Choroid plexus epithelial cell (primary cell): ENCODE results near the gene KIF13A.
"Not testable (repeated sequence)": the region's sequence is repeated elsewhere in the genome, so short reads cannot be mapped to it uniquely, and the experiment has no call there.

Source experiments
- DNase-seq: peaks from one replicate; pipeline ENCODE4 v3.0.0-alpha.2; 2010; ENCODE audit warnings: low read depth
- H3K4me3 ChIP-seq: 2 replicates; pipeline ENCODE4 v1.5.1; 2011; ENCODE audit warnings: low read depth, mild to moderate bottlenecking, control low read depth, low read length, moderate library complexity
- TF ChIP-seq, protein P1 (sequence below): conservative IDR thresholded peaks from 2 replicates; pipeline ENCODE4 v1.5.1; 2011; ENCODE audit warnings: low read depth, mild to moderate bottlenecking, control low read depth, inconsistent platforms, low read length, moderate library complexity

The KIF13A gene

DNA sequence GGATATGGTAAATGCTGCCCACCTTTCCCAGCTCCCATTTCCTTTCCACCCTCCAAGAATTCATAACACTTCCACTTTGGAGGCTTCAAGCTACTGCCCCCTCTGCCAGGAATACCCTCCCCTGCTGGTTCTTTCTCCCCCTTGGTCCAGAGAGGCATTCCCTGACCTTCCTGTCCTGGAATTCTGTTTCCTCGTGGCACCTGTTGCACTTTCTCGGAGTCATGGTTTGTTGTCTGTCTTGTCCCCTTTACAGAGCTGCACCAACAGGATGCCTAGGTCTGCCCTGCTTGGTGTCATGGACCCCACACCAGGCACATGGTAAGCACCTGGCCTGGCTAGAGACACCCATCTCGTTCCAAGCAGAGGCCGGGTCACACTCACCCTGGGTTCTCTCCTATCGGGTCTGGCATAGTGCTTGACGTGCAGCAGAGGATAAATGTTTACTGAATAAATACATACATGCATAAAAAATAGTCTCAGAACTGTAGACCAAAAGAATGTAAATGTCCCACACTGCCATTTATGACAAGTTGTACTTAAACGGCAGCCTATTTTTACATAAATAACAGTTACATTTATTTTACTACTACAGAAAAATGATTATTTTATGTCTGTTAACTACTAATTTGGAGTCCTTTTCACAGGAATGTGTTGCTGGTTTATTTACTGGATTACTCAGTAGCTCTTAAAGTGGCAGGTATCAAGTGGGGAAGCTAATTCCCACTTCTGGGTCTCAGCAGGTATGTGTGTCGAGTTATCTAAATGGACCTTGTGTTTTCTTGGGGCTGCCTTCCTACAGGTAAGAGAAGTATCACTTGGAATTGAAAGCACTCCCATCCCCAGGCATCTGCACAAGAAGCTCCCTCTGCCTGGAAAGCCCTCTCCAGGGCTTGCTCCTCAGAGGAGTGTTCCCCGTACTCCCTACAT lies 69.3 kb downstream of the KIF13A start:
- TF ChIP-seq, protein P1, sequence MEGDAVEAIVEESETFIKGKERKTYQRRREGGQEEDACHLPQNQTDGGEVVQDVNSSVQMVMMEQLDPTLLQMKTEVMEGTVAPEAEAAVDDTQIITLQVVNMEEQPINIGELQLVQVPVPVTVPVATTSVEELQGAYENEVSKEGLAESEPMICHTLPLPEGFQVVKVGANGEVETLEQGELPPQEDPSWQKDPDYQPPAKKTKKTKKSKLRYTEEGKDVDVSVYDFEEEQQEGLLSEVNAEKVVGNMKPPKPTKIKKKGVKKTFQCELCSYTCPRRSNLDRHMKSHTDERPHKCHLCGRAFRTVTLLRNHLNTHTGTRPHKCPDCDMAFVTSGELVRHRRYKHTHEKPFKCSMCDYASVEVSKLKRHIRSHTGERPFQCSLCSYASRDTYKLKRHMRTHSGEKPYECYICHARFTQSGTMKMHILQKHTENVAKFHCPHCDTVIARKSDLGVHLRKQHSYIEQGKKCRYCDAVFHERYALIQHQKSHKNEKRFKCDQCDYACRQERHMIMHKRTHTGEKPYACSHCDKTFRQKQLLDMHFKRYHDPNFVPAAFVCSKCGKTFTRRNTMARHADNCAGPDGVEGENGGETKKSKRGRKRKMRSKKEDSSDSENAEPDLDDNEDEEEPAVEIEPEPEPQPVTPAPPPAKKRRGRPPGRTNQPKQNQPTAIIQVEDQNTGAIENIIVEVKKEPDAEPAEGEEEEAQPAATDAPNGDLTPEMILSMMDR, result no peak
- no peak overlapping the region for H3K4me3 ChIP-seq
- no peak for DNase-seq

DNA sequence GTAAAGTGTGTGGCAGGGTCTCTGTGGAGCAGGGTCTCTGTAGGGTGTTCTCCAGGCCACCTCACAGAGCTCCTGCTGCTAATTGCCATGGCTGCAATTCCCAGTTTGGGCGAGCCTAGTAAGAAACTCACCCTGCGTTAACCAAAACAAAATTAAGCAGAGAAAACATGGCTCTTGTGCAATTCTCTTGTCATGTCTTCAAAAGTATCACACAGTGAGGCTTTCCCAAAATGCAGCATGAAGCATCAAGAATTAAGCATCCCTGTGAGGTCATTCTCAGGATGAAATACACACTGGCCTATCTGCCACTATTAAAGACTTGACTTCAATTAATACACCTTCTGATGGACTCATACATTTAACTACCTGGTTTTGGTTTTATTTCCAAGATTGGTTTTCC lies 72.8 kb downstream of the KIF13A start:
- no peak for DNase-seq
- TF ChIP-seq, protein P1, result no peak
- H3K4me3 ChIP-seq, result no peak overlapping the region

DNA sequence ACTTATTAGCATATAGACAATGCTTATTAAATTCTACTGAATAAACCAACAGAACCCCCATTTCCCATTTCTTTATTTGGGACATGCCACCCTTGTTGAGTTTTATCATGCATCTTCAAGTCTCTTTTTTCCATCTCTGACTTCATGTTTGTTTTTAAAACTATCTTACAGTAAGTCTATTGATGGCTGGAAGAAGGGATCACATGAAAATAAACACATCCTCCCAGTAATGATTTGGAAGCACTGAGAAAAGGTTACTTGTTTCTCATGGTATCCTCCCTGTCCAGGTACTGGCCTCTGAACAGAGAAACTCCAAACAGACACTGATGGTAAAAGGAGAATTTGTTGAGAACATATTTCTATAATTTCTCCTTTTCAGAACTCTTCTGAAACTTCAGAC lies 74.9 kb downstream of the KIF13A start:
- TF ChIP-seq, protein P1, result no peak
- no peak overlapping the region for H3K4me3 ChIP-seq
- no peak for DNase-seq

GRCh38 chr6:17911656-17912055 lies 75.8 kb downstream of the KIF13A start:
- H3K4me3 ChIP-seq, DNase-seq: not testable (repeated sequence)

GRCh38 chr6:17910189-17910588 lies 77.2 kb downstream of the KIF13A start:
- no peak for DNase-seq
- no peak overlapping the region for H3K4me3 ChIP-seq
- TF ChIP-seq, protein P1, result no peak

DNA sequence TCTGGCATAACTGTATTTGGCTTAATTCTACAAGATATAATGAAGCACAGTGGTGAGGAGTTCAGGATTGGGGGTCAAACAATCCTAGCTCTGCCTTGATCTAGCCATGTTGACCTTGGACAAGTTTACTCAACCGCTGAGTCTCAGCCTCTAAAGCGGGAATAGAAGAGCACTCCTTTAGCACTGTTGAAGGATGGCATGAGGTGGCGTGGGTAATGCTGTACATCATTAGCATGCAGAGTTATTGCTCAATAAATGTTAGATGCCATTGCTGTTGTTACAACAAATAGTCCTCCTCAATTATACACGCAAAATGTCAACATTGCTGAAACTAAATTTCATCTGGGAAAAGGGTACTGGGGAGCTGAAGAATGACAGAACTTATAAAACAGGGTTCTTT lies 78.6 kb downstream of the KIF13A start:
- no peak for DNase-seq
- TF ChIP-seq, protein P1, result no peak
- H3K4me3 ChIP-seq, result no peak overlapping the region

DNA sequence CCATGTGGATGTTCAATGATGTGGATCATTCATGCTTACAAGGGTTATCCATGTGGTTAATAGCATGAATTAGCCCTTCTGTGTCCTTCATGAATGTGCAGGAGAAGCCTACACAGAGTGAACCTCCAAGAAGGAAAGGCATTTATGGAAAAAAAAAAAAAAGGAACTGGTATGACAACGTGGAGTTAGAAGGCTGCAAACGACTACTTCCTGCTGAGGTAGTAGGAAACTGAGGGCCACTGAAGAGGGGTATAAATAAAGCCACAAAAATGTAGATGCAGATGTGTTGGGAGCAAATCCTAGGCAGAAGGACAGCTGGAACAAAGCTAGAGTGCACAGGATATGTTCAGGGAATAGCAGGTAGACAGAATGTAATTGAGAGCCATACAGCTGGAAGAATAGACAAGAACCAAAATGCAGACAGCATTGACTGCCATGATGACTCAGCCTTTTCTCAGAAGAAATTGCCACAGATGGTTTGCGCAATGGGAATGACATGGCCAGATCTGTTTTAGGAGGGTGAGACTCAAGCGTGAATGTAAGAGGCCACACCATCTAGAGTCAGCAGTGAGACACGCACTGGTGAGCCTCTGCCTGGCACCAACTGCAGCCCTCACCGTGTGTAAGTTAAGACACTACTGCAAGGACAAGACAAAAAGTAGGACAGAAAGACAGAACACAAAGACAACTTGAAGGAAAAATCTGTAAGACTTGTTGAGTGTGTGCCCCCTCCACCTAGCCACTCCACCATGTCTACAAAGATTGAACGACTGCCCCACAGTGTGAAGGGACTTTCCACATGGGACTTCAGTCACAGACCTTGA lies 79.8 kb downstream of the KIF13A start:
- TF ChIP-seq, protein P1, result peak; percentile 46
- H3K4me3 ChIP-seq, result no peak overlapping the region
- peak; percentile 97 for DNase-seq
